ENCODE results near the gene C3orf33. TPM values are rescaled to one million over a fixed set of nuclear protein-coding genes. Genes with fewer than 3 reads are reported as not detected.
"Not testable (repeated sequence)": the region's sequence is repeated elsewhere in the genome, so short reads cannot be mapped to it uniquely, and the experiment has no call there.

C3orf33 gene
- total RNA-seq = 1 to 10 TPM; 3.5 to 4.3 TPM
- 1 to 10 TPM; 3.2 to 5.6 (median 4.4) TPM for polyA plus RNA-seq
- 0.49 to 3.1 (median 1.6) reads per million in 6 experiments for total RNA-seq

GRCh38 chr3:155805802-155806618 lies at the start of gene C3orf33:
C3orf33 (minus strand) TSS chr3:155806278; CDS start chr3:155806252, 26 bp downstream.
- Mint-ChIP-seq H3K27me3 (peaks cover 7 to 11% (median 8%) of the 10 kb centered on the region in 5 donors), H3K4me1 (peaks cover 7 to 26% (median 18%) of the 10 kb centered on the region in 4 donors), H3K9me3 (no peaks in the 10 kb centered on the region), H3K4me3 (peak within 1 kb of the TSS; percentile 84 to 95 (median 90)), H3K36me3 (peaks cover 4 to 13% (median 8%) of the 10 kb centered on the region in 3 donors), H3K27ac (peak within 1 kb of the TSS; percentile 27 to 93 (median 91))
- POLR2A ChIA-PET = interaction anchor here (0.6 to 2.6 kb wide), 13 partner anchors 44 to 1354 kb away, joined by 3 to 21 read pairs (median 3); partner anchors contain the start of genes CCNL1, GMPS and SLC33A1
- DNase-seq (peak; percentile 64 to 84 (median 78)), ATAC-seq (peak; percentile 96 to 97)

GRCh38 chr3:155854141-155854940 lies 48.3 kb upstream of the C3orf33 start, which contains the start of gene SLC33A1:
SLC33A1 (minus strand) TSS chr3:155854427; CDS start chr3:155853997, 430 bp downstream.
- POLR2A ChIA-PET = interaction anchor here (0.7 to 4.1 kb wide), 7 partner anchors 11 to 1531 kb away, joined by 3 to 33 read pairs (median 8); partner anchors contain the start of genes C3orf33, CCNL1 and GMPS
- peaks cover 11 to 44% (median 35%) of the 10 kb centered on the region in 4 donors for H3K4me1 Mint-ChIP-seq
- peak; percentile 94 to 99 (median 99) for DNase-seq

GRCh38 chr3:155853214-155854140 lies 47.4 kb upstream of the C3orf33 start:
- Mint-ChIP-seq H3K27me3 (no peaks in the 10 kb centered on the region), H3K9me3 (peaks cover 0 to 2% (median 0%) of the 10 kb centered on the region in 9 donors), H3K4me1 (peaks cover 11 to 50% (median 38%) of the 10 kb centered on the region in 4 donors), H3K36me3 (peaks cover 0 to 21% (median 7%) of the 10 kb centered on the region in 3 donors), H3K27ac (peak overlapping the region; percentile 95 to 100 (median 99)), H3K4me3 (peak overlapping the region; percentile 93 to 98 (median 96))
- DNase-seq (peak in 7 of 10 donors; percentile 5 to 66 (median 21)), ATAC-seq (peak in 1 of 2 donors; percentile 1)
- POLR2A ChIA-PET = interaction anchor here (0.7 to 4.1 kb wide), 8 partner anchors 9 to 1530 kb away, joined by 3 to 33 read pairs (median 6); partner anchors contain the start of genes C3orf33, CCNL1 and GMPS

More at GRCh38 chr3:155854141-155854940, 48.3 kb upstream of the C3orf33 start, which contains the start of gene SLC33A1:
- Mint-ChIP-seq H3K27me3 (no peaks in the 10 kb centered on the region), H3K9me3 (peaks cover 0 to 2% (median 0%) of the 10 kb centered on the region in 9 donors), H3K27ac (peak within 1 kb of the TSS; percentile 95 to 100 (median 99)), H3K36me3 (peaks cover 0 to 17% (median 4%) of the 10 kb centered on the region in 3 donors), H3K4me3 (peak within 1 kb of the TSS; percentile 93 to 98 (median 96))
- ATAC-seq = peak; percentile 88 to 90

GRCh38 chr3:155852341-155852740 lies 46.3 kb upstream of the C3orf33 start:
- POLR2A ChIA-PET = interaction anchor here (1.0 to 4.1 kb wide), 4 partner anchors 10 to 46 kb away, joined by 4 to 33 read pairs (median 13); partner anchors contain the start of genes C3orf33 and GMPS
- Mint-ChIP-seq H3K27ac (peak overlapping the region; percentile 20 to 100 (median 60)), H3K36me3 (peaks cover 5 to 28% (median 12%) of the 10 kb centered on the region in 3 donors), H3K4me1 (peaks cover 15 to 58% (median 48%) of the 10 kb centered on the region in 4 donors), H3K27me3 (no peaks in the 10 kb centered on the region), H3K4me3 (peak overlapping the region; percentile 93 to 98 (median 96)), H3K9me3 (peaks cover 0 to 2% (median 0%) of the 10 kb centered on the region in 9 donors)
- DNase-seq (no peak), ATAC-seq (no peak)

- DNase-seq, ATAC-seq, H3K9me3 Mint-ChIP-seq, H3K27ac Mint-ChIP-seq, H3K27me3 Mint-ChIP-seq: not testable (repeated sequence)
- peaks cover 19 to 72% (median 60%) of the 10 kb centered on the region in 4 donors for H3K4me1 Mint-ChIP-seq
- peak overlapping the region in 9 of 10 donors; percentile 31 to 66 (median 48) for H3K4me3 Mint-ChIP-seq
- POLR2A ChIA-PET = interaction anchor here (0.6 to 1.0 kb wide), 2 partner anchors 1293 to 1310 kb away, joined by 3 to 5 read pairs; partner anchors contain the start of gene CCNL1
- H3K36me3 Mint-ChIP-seq = peaks cover 5 to 45% (median 12%) of the 10 kb centered on the region in 3 donors
These were observed 43.3 kb upstream of the C3orf33 start for GRCh38 chr3:155849404-155849803.

GRCh38 chr3:155847993-155848392 lies 41.9 kb upstream of the C3orf33 start:
- ATAC-seq (no peak), DNase-seq (no peak)
- Mint-ChIP-seq H3K36me3 (peaks cover 5 to 49% (median 12%) of the 10 kb centered on the region in 3 donors), H3K27ac (no peak overlapping the region), H3K27me3 (no peaks in the 10 kb centered on the region), H3K9me3 (no peaks in the 10 kb centered on the region), H3K4me3 (peak overlapping the region in 9 of 10 donors; percentile 1 to 40 (median 31)), H3K4me1 (peaks cover 17 to 77% (median 64%) of the 10 kb centered on the region in 4 donors)
- POLR2A ChIA-PET = no interaction called here

GRCh38 chr3:155846119-155846518 lies 40.0 kb upstream of the C3orf33 start:
- Mint-ChIP-seq H3K4me3 (peak overlapping the region in 7 of 10 donors; percentile 12 to 54 (median 25)), H3K9me3 (no peaks in the 10 kb centered on the region), H3K4me1 (peaks cover 13 to 65% (median 50%) of the 10 kb centered on the region in 4 donors), H3K27me3 (no peaks in the 10 kb centered on the region), H3K27ac (peak overlapping the region in 3 of 10 donors; percentile 28 to 53 (median 31)), H3K36me3 (peaks cover 5 to 42% (median 10%) of the 10 kb centered on the region in 3 donors)
- POLR2A ChIA-PET = no interaction called here
- no peak for ATAC-seq
- no peak for DNase-seq

GRCh38 chr3:155843569-155843968 lies 37.5 kb upstream of the C3orf33 start:
- H3K4me1 Mint-ChIP-seq = peaks cover 13 to 50% (median 45%) of the 10 kb centered on the region in 4 donors
- H3K9me3 Mint-ChIP-seq = no peaks in the 10 kb centered on the region
- H3K27ac Mint-ChIP-seq = peak overlapping the region in 2 of 10 donors; percentile 20 to 38
- POLR2A ChIA-PET = no interaction called here
- H3K4me3 Mint-ChIP-seq = no peak overlapping the region
- ATAC-seq (no peak), DNase-seq (no peak)
- H3K27me3 Mint-ChIP-seq = no peaks in the 10 kb centered on the region
- H3K36me3 Mint-ChIP-seq = peaks cover 5 to 32% (median 5%) of the 10 kb centered on the region in 3 donors

GRCh38 chr3:155835341-155836071 lies 29.4 kb upstream of the C3orf33 start:
- ATAC-seq (no peak), DNase-seq (no peak)
- Mint-ChIP-seq H3K4me3 (no peak overlapping the region), H3K9me3 (no peaks in the 10 kb centered on the region), H3K27me3 (no peaks in the 10 kb centered on the region), H3K36me3 (peaks cover 0 to 33% (median 14%) of the 10 kb centered on the region in 3 donors), H3K27ac (no peak overlapping the region), H3K4me1 (peaks cover 0 to 15% (median 11%) of the 10 kb centered on the region in 4 donors)
- POLR2A ChIA-PET = no interaction called here

GRCh38 chr3:155828490-155829098 lies 22.5 kb upstream of the C3orf33 start:
- H3K4me1 Mint-ChIP-seq, ATAC-seq, H3K9me3 Mint-ChIP-seq, H3K4me3 Mint-ChIP-seq, H3K27ac Mint-ChIP-seq, DNase-seq, POLR2A ChIA-PET, H3K27me3 Mint-ChIP-seq: not testable (repeated sequence)
- peaks cover 0 to 39% (median 9%) of the 10 kb centered on the region in 3 donors for H3K36me3 Mint-ChIP-seq
